Urinary bladder (tissue), 4 donors: ENCODE data around the gene DNMT3A. TPM values are rescaled to one million over a fixed set of nuclear protein-coding genes. Genes with fewer than 3 reads are reported as not detected.

Experiments used
- DNase-seq: peaks from one replicate; pipeline ENCODE4 v3.0.0-alpha.2; 2015; ENCODE audit errors: extremely low spot score
- H3K27ac ChIP-seq: one replicate; pipeline ENCODE4 v1.5.1; 2013; ENCODE audit warnings: low read depth, mild to moderate bottlenecking, moderate library complexity
- H3K36me3 ChIP-seq: one replicate; pipeline ENCODE4 v1.6.1; 2013; ENCODE audit warnings: mild to moderate bottlenecking, moderate library complexity; ENCODE audit not compliant: insufficient read depth
- H3K4me1 ChIP-seq: one replicate; pipeline ENCODE4 v1.6.1; 2013; ENCODE audit warnings: mild to moderate bottlenecking, moderate library complexity; ENCODE audit not compliant: insufficient read depth
- H3K4me3 ChIP-seq: one replicate; pipeline ENCODE4 v1.5.1; 2013; ENCODE audit warnings: low read depth, low read length
- WGBS: extraction: QIAGEN DNeasy Blood & Tissue Kit; methylation state at CpG from one replicate; pipeline ENCODE4 v1.1.7; 2013; 5-methylcytosine and 5-hydroxymethylcytosine counted together
- polyA plus RNA-seq: library from polyadenylated mRNA; stranded (reverse); fragments of 200-250 nt; gene quantifications from one replicate; pipeline ENCODE4 v1.2.3, GENCODE V29; 2013
- total RNA-seq: library from RNA; depleted of rRNA; stranded (reverse); fragments of >200 nt; gene quantifications from one replicate; pipeline ENCODE4 v1.2.3, GENCODE V29; 2014
- donor health status: healthy with polysubstance abuse.
- donor health status: healthy.

The DNMT3A gene
- total and polyA plus RNA-seq, 2 donors, result 11.4 to 34.1 TPM

DNA sequence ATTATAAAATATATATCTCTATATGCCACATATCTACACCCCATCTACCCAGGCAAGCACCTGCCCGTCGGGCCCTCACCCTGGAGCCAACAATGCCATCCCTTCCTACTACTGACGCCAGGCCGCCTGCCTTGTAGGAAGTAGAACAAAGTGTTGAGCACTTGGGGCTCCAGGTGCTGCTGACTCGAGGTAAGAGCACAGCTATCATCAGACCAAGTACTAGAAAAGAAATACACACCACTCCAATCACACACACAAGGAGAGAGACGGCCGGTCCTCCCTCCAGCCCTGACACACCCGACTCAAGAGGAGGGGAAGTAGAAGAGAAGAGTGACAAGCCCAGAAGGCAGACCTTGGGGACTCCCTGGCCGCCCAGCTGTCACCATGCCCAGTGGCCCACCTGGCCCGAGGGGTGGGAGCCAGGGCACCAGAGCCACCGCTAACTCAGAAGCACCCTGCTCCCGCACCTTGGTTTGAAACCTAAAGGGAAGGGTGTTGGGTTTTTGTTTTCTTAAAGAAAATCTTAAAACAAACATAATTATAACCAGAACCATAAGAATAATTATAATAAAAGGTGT lies 109.4 kb downstream of the DNMT3A start:
- 77% methylated on average over 12 of the region's 12 CpGs for WGBS
- no peak overlapping the region for H3K4me3 ChIP-seq
- H3K27ac ChIP-seq, result no peak overlapping the region
- H3K4me1 ChIP-seq, result no peaks in the 10 kb centered on the region
- H3K36me3 ChIP-seq, result no peaks in the 10 kb centered on the region
- DNase-seq, result no peak

DNA sequence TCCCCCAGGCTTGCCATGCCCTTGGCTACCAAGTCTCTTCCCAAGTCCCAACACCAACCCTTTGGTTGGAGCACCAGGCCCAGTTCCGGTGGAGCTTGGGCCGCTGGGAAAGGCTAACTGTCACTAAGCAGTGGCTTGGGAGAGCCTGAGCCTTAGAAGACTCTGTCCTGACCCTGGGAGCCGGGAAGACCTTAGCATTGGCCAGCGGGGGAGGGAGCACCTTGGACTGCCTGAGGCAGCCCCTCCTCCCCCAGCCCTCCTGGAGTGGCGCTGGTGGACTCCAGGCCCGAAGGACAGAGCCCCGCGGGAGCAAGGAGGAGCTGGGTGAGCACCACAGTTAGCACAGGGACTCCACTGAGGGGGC lies 110.8 kb downstream of the DNMT3A start:
- WGBS, result 67% methylated on average over 8 of the region's 8 CpGs
- H3K4me1 ChIP-seq, result no peaks in the 10 kb centered on the region
- no peaks in the 10 kb centered on the region for H3K36me3 ChIP-seq
- H3K4me3 ChIP-seq, result no peak overlapping the region
- no peak for DNase-seq
- no peak overlapping the region for H3K27ac ChIP-seq

DNA sequence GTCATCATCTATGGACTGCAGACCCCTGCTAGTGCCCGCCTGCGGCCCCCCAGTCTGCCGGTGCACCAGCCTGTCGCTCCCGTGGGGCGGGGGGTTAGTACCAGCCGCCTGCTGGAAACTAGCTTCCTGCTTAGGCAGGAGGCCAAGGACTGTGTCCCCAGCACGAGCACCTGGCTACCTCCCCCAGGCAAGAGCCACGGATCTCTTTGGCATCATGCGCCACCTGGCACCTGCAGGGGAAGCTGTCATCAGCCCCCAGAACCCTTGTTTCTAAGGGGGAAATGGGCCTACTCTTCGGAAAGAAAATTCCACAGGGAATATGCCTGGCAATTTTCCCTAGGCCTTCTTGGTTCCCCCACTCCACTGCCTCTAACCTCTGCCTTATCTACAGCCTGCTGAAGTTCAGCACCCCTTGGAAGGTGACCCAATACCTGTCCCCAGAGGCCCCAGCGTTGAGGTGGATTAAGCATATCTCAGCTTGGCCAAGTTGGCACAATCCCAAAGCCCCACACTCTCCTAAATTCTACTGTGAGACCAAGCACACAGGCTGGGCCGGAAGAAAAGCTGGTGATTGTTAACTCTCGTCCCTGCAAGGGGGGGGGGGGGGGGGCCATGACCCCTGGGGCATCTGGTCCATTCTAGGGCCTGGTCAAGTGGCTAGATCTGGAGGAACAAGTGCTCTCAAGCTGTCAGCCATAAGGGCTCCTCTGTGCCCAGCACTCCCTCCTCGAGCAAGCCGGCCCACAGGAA lies 111.4 kb downstream of the DNMT3A start:
- Histone ChIP-seq H3K27ac (no peak overlapping the region), H3K4me3 (no peak overlapping the region), H3K36me3 (no peaks in the 10 kb centered on the region), H3K4me1 (no peaks in the 10 kb centered on the region)
- WGBS, result 62% methylated on average over 16 of the region's 16 CpGs
- DNase-seq, result no peak

DNA sequence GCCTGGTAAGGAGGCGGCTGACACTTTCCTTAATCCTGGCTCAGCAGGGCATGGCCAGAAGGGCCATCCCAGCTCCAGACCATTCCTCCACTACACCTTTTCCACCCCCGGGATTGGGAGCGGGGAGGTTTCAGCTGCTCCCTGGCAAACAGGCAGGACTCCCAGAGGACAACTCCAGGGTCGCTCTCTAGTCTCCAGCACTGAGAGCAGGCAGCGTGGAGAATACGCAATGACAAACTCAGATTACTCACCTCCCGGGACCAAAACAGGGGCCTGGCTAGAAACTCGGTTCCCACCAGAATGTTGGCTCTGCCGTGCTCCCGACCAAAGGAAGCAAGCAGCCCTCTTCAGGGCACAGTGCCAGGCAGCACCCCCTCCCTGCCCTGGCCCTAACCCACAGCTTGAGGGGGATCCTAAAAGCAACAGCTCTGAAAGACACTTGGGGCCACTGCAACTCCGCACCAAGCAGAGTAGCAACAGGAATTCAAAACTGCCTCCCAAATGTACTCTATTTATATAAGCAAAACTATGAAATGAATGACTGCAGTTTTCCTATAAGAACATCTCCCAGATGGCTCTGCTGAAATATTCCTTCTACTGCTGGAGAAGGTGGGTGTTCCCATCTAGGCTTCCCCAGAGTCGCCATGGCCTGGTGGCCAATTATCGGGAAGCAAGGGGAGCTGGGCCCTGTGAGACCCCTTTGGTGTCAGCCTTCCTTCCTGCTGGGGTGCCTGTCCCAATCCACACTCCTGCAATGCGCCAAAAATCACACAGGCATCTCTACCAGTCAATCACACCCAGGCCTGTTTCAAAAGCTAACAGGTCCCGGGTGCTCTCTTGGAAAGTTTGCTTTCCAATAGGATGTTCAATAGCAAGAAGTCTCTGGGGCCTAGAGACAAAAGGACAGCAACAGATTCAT lies 112.2 kb downstream of the DNMT3A start:
- H3K4me3 ChIP-seq, result no peak overlapping the region
- no peaks in the 10 kb centered on the region for H3K36me3 ChIP-seq
- DNase-seq, result no peak
- WGBS, result 44% methylated on average over 15 of the region's 15 CpGs
- no peaks in the 10 kb centered on the region for H3K4me1 ChIP-seq
- no peak overlapping the region for H3K27ac ChIP-seq

DNA sequence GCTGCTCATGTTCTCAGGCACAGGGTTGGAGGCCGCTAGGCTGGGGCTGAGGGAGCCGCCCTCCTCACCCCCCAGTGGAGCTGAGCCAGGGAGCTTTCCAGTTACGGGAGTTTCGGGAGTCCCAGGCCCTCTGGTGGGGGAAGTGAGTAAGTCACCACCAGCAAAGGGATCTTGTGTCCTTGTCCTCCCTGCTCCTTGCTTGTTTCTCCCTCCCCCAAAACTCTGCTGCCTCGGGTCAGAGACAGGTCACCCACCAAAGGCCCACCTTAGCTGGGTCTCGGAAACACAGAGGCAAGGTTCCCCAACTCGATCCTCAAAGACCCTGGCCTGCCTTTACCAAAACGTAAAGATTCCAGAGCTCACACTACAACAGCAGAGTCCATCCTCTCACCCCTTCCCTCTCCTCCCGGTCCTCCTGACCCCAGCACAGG lies 112.9 kb downstream of the DNMT3A start:
- WGBS, result 13% methylated on average over 9 of the region's 9 CpGs
- peak; percentile 68 for DNase-seq
- H3K36me3 ChIP-seq, result no peaks in the 10 kb centered on the region
- H3K4me3 ChIP-seq, result no peak overlapping the region
- H3K27ac ChIP-seq, result no peak overlapping the region
- H3K4me1 ChIP-seq, result no peaks in the 10 kb centered on the region

DNA sequence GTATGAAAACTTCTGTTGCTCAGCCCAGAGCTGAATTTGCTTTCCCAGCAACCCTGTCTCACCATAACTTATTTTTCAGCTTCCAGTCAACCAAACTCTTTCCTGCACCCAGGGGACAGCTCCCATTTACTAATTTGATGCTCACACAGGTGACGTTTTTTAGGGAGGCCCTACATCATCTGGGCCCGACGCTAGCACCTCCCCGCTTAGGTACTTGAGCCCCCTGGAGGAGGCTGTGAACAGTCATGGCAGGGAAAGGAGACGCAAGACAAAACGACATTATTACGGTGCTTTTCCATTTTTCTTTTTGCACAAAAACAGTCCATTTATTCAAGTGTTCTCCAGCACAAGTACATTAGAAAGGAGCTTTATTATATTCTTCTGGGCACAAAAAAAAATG lies 114.1 kb downstream of the DNMT3A start:
- no peak for DNase-seq
- H3K4me3 ChIP-seq, result no peak overlapping the region
- no peaks in the 10 kb centered on the region for H3K36me3 ChIP-seq
- 81% methylated on average over 7 of the region's 7 CpGs for WGBS
- H3K27ac ChIP-seq, result no peak overlapping the region
- H3K4me1 ChIP-seq, result no peaks in the 10 kb centered on the region

DNA sequence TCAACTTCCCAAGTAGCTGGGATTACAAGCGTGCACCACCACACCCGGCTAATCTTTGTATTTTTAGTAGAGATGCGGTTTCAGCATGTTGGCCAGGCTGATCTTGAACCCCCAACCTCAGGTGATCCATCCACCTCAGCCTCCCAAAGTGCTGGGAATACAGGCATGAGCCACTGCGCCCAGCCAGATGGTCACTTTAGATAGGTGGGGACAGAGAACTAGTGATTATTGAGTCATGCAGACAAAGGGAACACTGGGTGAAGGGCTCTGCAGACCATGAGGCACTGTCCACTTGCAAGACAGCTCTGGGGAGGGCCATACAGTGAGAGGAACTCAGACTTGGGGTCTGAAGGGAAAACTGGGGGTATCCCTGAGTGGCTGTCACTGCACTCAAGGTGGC lies 114.9 kb downstream of the DNMT3A start:
- Histone ChIP-seq H3K4me3 (no peak overlapping the region), H3K36me3 (no peaks in the 10 kb centered on the region), H3K27ac (no peak overlapping the region), H3K4me1 (no peaks in the 10 kb centered on the region)
- WGBS, result 97% methylated on average over 4 of the region's 4 CpGs
- no peak for DNase-seq

DNA sequence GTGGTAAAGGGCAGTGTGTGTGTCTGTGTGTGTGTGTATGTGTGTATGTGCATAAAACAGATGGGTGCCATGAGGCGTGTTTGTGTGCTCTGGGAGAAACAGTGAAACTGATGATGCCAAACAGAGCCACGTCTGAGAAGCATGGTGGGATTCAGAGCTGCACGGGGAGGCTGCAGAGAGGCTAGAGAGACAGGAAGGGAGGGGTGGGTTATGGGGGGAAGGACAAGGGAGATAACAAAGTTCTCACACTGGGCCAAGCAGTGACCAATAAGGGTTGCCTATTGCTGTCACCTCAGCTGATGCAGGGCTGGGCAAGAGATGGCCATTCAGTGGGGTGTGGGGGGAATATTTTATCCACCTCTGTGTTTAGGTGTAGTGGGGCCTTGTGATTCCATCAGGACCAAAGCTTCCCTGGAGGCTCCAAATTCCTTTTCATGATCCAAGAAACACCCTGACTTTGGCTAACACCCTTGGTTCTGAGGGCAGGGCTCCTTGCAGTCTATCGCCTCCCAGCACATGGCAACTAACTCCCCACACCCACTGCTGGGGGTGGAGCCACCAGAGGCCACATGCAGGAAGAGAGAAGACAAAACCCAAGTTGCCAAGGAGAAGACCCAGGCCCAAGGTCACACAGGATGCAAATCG lies 119.1 kb downstream of the DNMT3A start:
- WGBS, result 71% methylated on average over 5 of the region's 5 CpGs
- Histone ChIP-seq H3K36me3 (no peaks in the 10 kb centered on the region), H3K4me1 (no peaks in the 10 kb centered on the region), H3K4me3 (no peak overlapping the region), H3K27ac (no peak overlapping the region)
- DNase-seq, result no peak

DNA sequence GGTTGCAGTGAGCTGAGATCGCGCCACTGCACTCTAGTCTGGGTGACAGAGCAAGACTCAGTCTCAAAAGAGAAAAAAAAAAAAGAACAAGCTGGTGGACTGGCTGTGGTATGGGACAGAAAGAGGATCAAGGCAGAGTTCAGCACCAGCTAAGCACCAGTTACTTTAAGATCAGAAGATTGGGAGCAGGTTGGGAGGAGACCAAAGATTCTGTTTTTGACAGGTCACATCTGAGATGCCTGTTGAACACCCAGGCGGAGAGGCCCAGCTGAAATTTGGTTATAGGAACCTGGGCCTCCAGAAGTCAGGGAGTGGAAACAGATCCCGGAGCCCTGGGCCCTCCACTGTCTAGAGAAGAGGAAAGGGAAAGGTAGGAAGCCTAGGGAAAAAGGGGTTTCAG lies 120.1 kb downstream of the DNMT3A start:
- 97% methylated on average over 4 of the region's 4 CpGs for WGBS
- no peaks in the 10 kb centered on the region for H3K36me3 ChIP-seq
- no peaks in the 10 kb centered on the region for H3K4me1 ChIP-seq
- no peak for DNase-seq
- no peak overlapping the region for H3K4me3 ChIP-seq
- no peak overlapping the region for H3K27ac ChIP-seq

DNA sequence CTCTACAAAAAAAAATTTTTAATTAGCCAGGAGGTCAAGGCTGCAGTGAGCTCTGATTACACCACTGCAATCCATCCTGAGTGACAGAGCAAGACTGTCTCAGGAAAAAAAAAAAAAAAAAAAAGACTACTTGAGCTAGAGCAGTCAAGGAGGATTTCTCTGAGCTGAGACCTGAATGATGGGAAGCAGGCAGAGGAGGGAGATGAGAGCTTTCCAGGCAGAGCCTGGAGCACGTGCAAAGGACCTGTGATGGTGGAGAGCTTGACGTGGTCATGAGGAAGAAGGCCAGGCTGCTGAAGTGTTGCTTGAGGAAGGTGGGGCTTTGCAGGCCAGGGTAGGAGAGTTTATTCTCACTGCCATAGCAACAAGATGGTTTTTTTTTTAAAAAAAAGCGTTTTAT lies 121.4 kb downstream of the DNMT3A start:
- no peak overlapping the region for H3K27ac ChIP-seq
- H3K4me3 ChIP-seq, result no peak overlapping the region
- DNase-seq, result no peak
- H3K36me3 ChIP-seq, result no peaks in the 10 kb centered on the region
- 78% methylated on average over 3 of the region's 3 CpGs for WGBS
- no peaks in the 10 kb centered on the region for H3K4me1 ChIP-seq

DNA sequence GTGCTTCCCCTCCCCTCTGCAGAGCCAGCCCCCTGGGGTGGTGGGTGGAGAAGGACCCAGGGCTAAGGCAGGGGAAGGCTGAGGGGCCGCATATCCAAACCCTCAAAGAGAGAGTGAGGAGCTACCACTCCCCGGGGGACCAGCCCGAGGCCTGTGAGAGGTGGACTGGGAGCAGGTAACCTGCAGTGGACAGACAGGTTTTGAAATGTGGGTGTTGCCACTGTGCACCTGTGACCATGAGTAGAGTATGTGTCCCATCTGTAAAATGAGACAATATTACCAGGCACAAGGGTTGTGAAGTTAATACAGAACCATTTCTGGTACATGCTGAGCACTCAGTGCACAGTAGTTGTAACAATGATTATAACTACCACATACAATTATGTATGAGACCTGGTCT lies 122.1 kb downstream of the DNMT3A start:
- Histone ChIP-seq H3K27ac (no peak overlapping the region), H3K4me1 (no peaks in the 10 kb centered on the region), H3K4me3 (no peak overlapping the region), H3K36me3 (no peaks in the 10 kb centered on the region)
- WGBS, result 84% methylated on average over 3 of the region's 3 CpGs
- DNase-seq, result no peak

DNA sequence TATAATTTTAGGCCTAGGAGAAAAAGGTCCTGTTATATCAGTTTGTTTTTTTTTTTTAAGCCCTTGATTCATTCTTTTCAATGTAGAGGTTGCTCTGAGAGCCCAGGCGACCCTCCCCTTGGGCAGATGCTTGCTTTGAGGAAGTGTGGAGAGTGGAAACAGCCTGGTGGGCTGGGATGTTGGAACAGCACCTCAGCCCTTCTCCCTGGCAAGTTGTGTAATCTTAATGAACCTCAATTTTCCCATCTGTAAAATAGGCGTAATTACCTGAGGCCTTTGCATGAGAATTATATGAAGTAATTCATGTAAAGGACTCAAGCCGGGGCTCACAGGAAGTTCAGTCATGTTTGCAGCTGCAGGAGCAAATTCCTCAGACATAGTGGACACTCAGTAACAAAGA lies 123.6 kb downstream of the DNMT3A start:
- Histone ChIP-seq H3K36me3 (no peaks in the 10 kb centered on the region), H3K4me1 (no peaks in the 10 kb centered on the region), H3K4me3 (no peak overlapping the region), H3K27ac (no peak overlapping the region)
- 90% methylated on average over 3 of the region's 3 CpGs for WGBS
- DNase-seq, result no peak

DNA sequence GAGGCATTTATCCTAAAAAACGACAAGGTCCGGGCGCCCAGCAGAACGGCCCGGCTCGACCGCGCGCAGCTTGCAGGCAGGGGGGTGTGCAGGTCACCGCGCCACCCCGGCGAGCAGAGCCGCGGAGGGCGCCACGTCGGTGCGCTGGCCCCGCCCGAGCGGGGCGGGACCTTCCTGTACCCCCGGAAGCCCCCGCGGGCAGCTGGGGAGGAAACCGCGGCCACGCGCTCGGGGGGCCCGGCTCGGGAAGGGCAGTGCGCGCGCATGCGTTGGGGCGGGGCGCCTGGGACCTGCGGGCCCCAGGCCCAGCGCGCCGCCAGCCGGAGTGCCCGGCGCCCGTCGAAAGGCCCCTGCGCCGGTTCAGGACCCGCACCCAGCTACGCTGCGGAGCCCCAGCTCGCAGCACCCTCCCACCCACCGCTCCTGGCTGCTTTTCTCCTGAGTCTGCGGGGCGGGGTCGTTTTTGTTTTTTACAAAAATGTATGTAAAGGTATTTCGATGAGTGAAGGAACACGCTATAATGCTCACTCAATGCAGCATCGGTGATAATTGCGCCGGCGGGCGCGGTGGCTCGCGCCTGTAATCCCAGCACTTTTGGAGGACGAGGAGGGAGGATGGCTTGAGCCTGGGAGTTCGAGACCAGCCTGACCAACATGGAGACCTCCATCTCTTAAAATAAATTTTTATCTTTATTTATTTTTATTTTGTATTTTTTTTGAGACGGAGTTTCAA lies 125.6 kb downstream of the DNMT3A start:
- peak overlapping the region; percentile 64 for H3K4me3 ChIP-seq
- DNase-seq, result no peak
- peak overlapping the region; percentile 76 for H3K27ac ChIP-seq
- WGBS, result 1% methylated on average over 71 of the region's 71 CpGs
- H3K4me1 ChIP-seq, result no peaks in the 10 kb centered on the region
- no peaks in the 10 kb centered on the region for H3K36me3 ChIP-seq
